NCI-H1436 (cell line): ENCODE data around the gene DGCR8.
A peak's percentile ranks its signal among the peaks of the same experiment; 100 is the strongest.
"Not testable (repeated sequence)": the region's sequence is repeated elsewhere in the genome, so short reads cannot be mapped to it uniquely, and the experiment has no call there.

Source experiments
- DNase-seq: peaks from one replicate; lab custom pipeline; 2025; lab: John Stamatoyannopoulos, UW

Gene DGCR8

DNA sequence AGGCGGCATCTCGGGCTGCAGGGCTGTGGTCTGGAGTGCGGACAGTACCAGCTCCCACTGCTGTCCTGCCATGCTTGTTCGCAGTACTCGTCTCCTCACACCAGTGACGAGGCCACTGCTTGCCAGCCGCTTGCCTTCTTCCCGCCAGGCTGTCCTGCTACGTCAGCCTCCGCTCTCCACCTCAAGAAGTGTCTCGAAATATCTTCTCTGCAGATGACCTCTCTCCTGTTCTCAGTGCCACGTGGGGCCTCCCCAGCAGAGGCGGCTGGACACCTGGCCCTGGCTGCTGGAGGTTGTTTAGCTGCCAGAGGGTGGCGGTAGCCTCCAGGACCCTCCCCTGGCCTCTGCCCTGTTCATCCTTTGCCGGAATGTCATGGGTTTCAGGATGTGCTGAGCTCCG, 73.9 kb downstream of the DGCR8 start:
- no peak for DNase-seq

GRCh38 chr22:20154602-20155187, 74.7 kb downstream of the DGCR8 start:
- peak; percentile 53 for DNase-seq

DNA sequence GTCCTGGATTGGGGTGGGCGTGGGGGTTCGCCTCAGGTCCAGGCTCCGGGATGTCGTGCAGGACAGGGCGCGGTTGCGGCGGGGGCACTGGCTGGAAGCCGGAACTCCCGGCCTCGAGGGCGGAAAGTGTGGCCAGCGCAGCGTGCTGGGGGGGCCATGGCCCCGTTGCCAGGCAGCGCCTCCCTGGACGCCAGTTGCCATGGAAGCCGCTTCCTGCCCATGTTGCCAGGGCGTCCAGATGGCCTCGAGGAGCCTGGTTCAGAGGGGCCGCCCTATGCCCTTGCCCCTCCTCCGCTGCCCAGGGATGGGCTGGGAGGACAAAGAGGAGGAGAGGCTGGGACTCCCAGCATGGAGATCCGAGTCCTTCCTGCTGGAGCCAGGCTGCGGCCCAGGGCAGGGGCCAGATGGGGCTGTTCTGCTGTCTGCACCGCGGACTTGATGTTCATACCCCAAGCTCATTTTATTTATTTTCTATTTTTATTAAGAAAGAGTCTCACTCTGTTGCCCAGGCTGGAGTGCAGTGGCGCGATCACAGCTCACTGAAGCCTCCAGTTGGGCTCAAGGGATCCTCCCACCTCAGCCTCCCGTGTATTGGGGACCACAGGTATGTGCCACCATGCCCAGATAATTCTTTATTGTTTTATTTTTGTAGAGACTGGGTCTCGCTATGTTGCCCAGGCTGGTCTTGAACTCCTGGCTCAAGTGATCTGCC, 75.4 kb downstream of the DGCR8 start:
- peak; percentile 86 for DNase-seq

- no peak for DNase-seq
Observed at GRCh38 chr22:20156042-20156389, 76.0 kb downstream of the DGCR8 start.

- peak; percentile 75 for DNase-seq
Observed at GRCh38 chr22:20156611-20157429, 76.8 kb downstream of the DGCR8 start.

- DNase-seq: no peak
Observed at GRCh38 chr22:20157430-20158183, 77.6 kb downstream of the DGCR8 start.

DNA sequence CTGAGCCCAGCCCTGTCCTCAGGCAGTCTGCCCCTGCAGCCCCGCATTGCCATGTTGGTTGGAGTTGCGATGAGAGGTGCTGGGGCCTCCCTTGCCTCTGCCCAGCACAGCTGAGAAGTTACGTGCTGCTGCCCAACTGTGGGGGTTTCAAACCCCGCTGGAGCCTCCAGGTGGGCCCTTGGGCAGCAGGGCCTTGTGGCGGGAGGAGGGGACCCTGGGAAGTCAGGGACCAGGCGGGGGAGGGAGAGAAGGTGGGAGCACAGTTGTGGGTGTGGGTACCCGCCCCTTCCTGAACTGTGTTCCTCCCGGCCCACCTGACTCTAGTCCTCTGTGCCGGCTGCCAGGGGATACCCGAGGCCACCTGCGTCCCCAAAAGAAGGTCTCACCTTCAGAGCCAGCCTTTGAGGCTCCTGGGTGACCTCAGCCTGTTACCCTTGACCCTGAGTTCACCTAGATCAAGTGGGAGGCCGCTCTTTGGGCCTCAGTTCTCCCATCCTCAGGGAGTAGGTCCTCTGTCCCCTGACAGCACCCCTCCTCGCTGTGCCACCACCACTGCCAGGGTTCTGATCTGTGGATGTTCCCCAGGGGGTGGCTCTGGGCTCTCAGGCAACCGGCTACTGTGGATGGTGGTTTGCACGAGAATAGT, 78.5 kb downstream of the DGCR8 start:
- no peak for DNase-seq

- no peak for DNase-seq
Observed at GRCh38 chr22:20159076-20159475, 79.0 kb downstream of the DGCR8 start.

GRCh38 chr22:20159531-20159930, 79.5 kb downstream of the DGCR8 start:
- not testable (repeated sequence) for DNase-seq

GRCh38 chr22:20160041-20160440, 80.0 kb downstream of the DGCR8 start:
- no peak for DNase-seq
